ENCODE results near the gene TMEM259. TPM values are rescaled to one million over a fixed set of nuclear protein-coding genes. Genes with fewer than 3 reads are reported as not detected.

Gene TMEM259
- total and polyA plus RNA-seq, 2 of the 13 experiments (the other 11 are each of a cell fraction or from before 2014, with no cell fraction given): 64.7 to 164 TPM

DNA sequence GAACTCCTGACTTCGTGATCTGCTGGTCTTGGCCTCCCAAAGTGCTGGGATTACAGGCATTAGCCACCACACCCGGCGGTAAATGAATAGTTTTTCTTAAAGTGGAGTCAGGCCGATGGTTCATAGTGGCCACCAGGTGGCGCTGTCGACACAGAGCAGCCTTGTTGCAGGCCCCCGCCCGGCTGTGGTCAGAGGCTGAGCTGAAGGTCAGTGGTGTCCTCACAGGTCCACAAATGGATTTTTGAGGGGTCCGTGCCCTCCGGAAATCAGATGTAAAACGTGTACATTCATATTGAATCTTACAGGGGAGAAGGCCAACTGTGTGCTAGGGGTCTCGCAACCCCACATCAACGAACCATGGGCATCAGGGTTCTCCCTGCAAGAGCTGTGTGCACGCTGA, 50.2 kb downstream of the TMEM259 start (continued):
- TF ChIP-seq HCFC1 (IDR thresholded peaks at IDR 0.05; ENCODE audit: low read depth, low read length) (no peak), ZNF180 (CRISPR knock-in tag; IDR thresholded peaks at IDR 0.05; ENCODE audit: borderline replicate concordance, low read depth) (no peak), IRX3 (CRISPR knock-in tag; IDR thresholded peaks at IDR 0.05; ENCODE audit: borderline replicate concordance, low read depth) (no peak), MAZ (IDR thresholded peaks at IDR 0.05; ENCODE audit: borderline replicate concordance, low read depth, low read length) (no peak), MAZ (CRISPR knock-in tag; IDR thresholded peaks at IDR 0.05; ENCODE audit: low read depth) (no peak), BCL6 (CRISPR knock-in tag; IDR thresholded peaks at IDR 0.05) (no peak), ADNP (CRISPR knock-in tag; IDR thresholded peaks at IDR 0.05) (peak; percentile 49; the same call in 1 of the 2 replicates), E2F1 (CRISPR knock-in tag; IDR thresholded peaks at IDR 0.05) (no peak), RNF2 (conservative IDR thresholded peaks at IDR 0.05; ENCODE audit: low read depth) (no peak), ZNF678 (CRISPR knock-in tag; IDR thresholded peaks at IDR 0.05) (no peak), ZNF788 (CRISPR knock-in tag; IDR thresholded peaks at IDR 0.05; ENCODE audit: borderline replicate concordance) (no peak), TCF12 (IDR thresholded peaks at IDR 0.05) (no peak), TCF12 (CRISPR knock-in tag; IDR thresholded peaks at IDR 0.05) (no peak), ZBTB39 (CRISPR knock-in tag; IDR thresholded peaks at IDR 0.05) (no peak), ZEB1 (IDR thresholded peaks at IDR 0.05; ENCODE audit: insufficient replicate concordance, low read depth) (no peak)
- TF ChIP-seq, protein P1, sequence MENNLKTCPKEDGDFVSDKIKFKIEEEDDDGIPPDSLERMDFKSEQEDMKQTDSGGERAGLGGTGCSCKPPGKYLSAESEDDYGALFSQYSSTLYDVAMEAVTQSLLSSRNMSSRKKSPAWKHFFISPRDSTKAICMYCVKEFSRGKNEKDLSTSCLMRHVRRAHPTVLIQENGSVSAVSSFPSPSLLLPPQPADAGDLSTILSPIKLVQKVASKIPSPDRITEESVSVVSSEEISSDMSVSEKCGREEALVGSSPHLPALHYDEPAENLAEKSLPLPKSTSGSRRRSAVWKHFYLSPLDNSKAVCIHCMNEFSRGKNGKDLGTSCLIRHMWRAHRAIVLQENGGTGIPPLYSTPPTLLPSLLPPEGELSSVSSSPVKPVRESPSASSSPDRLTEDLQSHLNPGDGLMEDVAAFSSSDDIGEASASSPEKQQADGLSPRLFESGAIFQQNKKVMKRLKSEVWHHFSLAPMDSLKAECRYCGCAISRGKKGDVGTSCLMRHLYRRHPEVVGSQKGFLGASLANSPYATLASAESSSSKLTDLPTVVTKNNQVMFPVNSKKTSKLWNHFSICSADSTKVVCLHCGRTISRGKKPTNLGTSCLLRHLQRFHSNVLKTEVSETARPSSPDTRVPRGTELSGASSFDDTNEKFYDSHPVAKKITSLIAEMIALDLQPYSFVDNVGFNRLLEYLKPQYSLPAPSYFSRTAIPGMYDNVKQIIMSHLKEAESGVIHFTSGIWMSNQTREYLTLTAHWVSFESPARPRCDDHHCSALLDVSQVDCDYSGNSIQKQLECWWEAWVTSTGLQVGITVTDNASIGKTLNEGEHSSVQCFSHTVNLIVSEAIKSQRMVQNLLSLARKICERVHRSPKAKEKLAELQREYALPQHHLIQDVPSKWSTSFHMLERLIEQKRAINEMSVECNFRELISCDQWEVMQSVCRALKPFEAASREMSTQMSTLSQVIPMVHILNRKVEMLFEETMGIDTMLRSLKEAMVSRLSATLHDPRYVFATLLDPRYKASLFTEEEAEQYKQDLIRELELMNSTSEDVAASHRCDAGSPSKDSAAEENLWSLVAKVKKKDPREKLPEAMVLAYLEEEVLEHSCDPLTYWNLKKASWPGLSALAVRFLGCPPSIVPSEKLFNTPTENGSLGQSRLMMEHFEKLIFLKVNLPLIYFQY (CRISPR knock-in tag; IDR thresholded peaks at IDR 0.05; ENCODE audit: borderline replicate concordance): no peak
- TF ChIP-seq, protein P2, sequence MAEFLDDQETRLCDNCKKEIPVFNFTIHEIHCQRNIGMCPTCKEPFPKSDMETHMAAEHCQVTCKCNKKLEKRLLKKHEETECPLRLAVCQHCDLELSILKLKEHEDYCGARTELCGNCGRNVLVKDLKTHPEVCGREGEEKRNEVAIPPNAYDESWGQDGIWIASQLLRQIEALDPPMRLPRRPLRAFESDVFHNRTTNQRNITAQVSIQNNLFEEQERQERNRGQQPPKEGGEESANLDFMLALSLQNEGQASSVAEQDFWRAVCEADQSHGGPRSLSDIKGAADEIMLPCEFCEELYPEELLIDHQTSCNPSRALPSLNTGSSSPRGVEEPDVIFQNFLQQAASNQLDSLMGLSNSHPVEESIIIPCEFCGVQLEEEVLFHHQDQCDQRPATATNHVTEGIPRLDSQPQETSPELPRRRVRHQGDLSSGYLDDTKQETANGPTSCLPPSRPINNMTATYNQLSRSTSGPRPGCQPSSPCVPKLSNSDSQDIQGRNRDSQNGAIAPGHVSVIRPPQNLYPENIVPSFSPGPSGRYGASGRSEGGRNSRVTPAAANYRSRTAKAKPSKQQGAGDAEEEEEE (CRISPR knock-in tag; IDR thresholded peaks at IDR 0.05; ENCODE audit: borderline replicate concordance): no peak
- TF ChIP-seq, protein P3, sequence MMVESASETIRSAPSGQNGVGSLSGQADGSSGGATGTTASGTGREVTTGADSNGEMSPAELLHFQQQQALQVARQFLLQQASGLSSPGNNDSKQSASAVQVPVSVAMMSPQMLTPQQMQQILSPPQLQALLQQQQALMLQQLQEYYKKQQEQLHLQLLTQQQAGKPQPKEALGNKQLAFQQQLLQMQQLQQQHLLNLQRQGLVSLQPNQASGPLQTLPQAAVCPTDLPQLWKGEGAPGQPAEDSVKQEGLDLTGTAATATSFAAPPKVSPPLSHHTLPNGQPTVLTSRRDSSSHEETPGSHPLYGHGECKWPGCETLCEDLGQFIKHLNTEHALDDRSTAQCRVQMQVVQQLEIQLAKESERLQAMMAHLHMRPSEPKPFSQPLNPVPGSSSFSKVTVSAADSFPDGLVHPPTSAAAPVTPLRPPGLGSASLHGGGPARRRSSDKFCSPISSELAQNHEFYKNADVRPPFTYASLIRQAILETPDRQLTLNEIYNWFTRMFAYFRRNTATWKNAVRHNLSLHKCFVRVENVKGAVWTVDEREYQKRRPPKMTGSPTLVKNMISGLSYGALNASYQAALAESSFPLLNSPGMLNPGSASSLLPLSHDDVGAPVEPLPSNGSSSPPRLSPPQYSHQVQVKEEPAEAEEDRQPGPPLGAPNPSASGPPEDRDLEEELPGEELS (CRISPR knock-in tag; IDR thresholded peaks at IDR 0.05): no peak

All from HepG2 (cell line).